Neuronal stem cell (in vitro differentiated cells): Measurements from ENCODE around the gene HMX1.

Source experiments
- DNase-seq: peaks from one replicate; pipeline ENCODE4 v3.0.0-alpha.2; 2013; ENCODE audit warnings: low spot score
- H2AFZ ChIP-seq: one replicate; pipeline ENCODE4 v1.6.1; 2013; ENCODE audit warnings: mild to moderate bottlenecking, low read length, inconsistent platforms
- H2AK5ac ChIP-seq: 2 replicates; pipeline ENCODE4 v1.6.1; 2013; ENCODE audit warnings: low read depth, mild to moderate bottlenecking, inconsistent platforms, low read length, moderate library complexity, mixed read lengths
- H2BK120ac ChIP-seq: 2 replicates; pipeline ENCODE4 v1.6.1; 2013; ENCODE audit warnings: low read depth, mild to moderate bottlenecking, inconsistent platforms, low read length, moderate library complexity, mixed read lengths
- H2BK12ac ChIP-seq: one replicate; pipeline ENCODE4 v1.6.1; 2013; ENCODE audit warnings: low read length, inconsistent platforms
- H2BK15ac ChIP-seq: 2 replicates; pipeline ENCODE4 v1.6.1; 2013; ENCODE audit warnings: mild to moderate bottlenecking, low read length, inconsistent platforms, mixed read lengths
- H2BK5ac ChIP-seq: one replicate; pipeline ENCODE4 v1.6.1; 2013; ENCODE audit warnings: inconsistent platforms, mild to moderate bottlenecking, low read length, moderate library complexity
- H3K14ac ChIP-seq: one replicate; pipeline ENCODE4 v1.6.1; 2013; ENCODE audit warnings: low read length, inconsistent platforms
- H3K18ac ChIP-seq: 2 replicates; pipeline ENCODE4 v1.6.1; 2013; ENCODE audit warnings: low read length, inconsistent platforms
- H3K23ac ChIP-seq: 2 replicates; pipeline ENCODE4 v1.6.1; 2013; ENCODE audit warnings: low read depth, mild to moderate bottlenecking, mixed read lengths, low read length, inconsistent platforms; ENCODE audit not compliant: poor library complexity
- H3K27ac ChIP-seq: replicated peaks from 3 replicates; pipeline ENCODE4 v1.5.1; 2013; ENCODE audit warnings: low read length, inconsistent platforms
- H3K27me3 ChIP-seq, 3 experiments: 2 replicates each; pipeline ENCODE4 v1.6.1; 2013; ENCODE audit warnings: low read length in 3 of 3, mild to moderate bottlenecking in 2 of 3, inconsistent platforms in 1 of 3, low read depth in 1 of 3, mixed read lengths in 1 of 3, moderate library complexity in 1 of 3; ENCODE audit not compliant: control insufficient read depth in 3 of 3, insufficient read depth in 3 of 3
- H3K36me3 ChIP-seq, 2 donors: replicated peaks in 1 of 2; 2 replicates each; pipeline ENCODE4 v1.6.1; 2013; ENCODE audit warnings: low read length in 2 of 2; ENCODE audit not compliant: control insufficient read depth in 2 of 2, insufficient read depth in 2 of 2
- H3K4ac ChIP-seq: 2 replicates; pipeline ENCODE4 v1.6.1; 2013; ENCODE audit warnings: inconsistent platforms, mild to moderate bottlenecking, low read length, moderate library complexity
- H3K4me1 ChIP-seq, 2 donors: 1 replicate in 1 of 2; 2 replicates in 1 of 2; pipeline ENCODE4 v1.6.1; 2013; ENCODE audit warnings: low read length in 2 of 2, low read depth in 1 of 2; ENCODE audit not compliant: control insufficient read depth in 2 of 2, insufficient read depth in 1 of 2
- H3K4me2 ChIP-seq: one replicate; pipeline ENCODE4 v1.6.1; 2013; ENCODE audit warnings: mild to moderate bottlenecking, low read length, inconsistent platforms; ENCODE audit not compliant: insufficient read depth, poor library complexity, severe bottlenecking
- H3K4me3 ChIP-seq, 2 donors: 2 replicates each; pipeline ENCODE4 v1.5.1; 2013; ENCODE audit warnings: low read length in 2 of 2, mild to moderate bottlenecking in 2 of 2, inconsistent platforms in 1 of 2, moderate library complexity in 1 of 2
- H3K79me1 ChIP-seq: one replicate; pipeline ENCODE4 v1.6.1; 2013; ENCODE audit warnings: low read depth, mild to moderate bottlenecking, inconsistent platforms, low read length, moderate library complexity
- H3K9ac ChIP-seq: one replicate; pipeline ENCODE4 v1.6.1; 2013; ENCODE audit warnings: mild to moderate bottlenecking, low read depth, low read length, inconsistent platforms; ENCODE audit not compliant: poor library complexity
- H3K9me3 ChIP-seq, 2 donors: replicated peaks in 1 of 2; 2 replicates each; pipeline versions ENCODE3 to v1.6.1; 2013; ENCODE audit warnings: low read length in 2 of 2, mild to moderate bottlenecking in 2 of 2, inconsistent platforms in 1 of 2, low read depth in 1 of 2, mixed read lengths in 1 of 2, moderate library complexity in 1 of 2; ENCODE audit not compliant: control insufficient read depth in 2 of 2, insufficient read depth in 1 of 2
- H4K8ac ChIP-seq: one replicate; pipeline ENCODE4 v1.6.1; 2013; ENCODE audit warnings: low read depth, mild to moderate bottlenecking, inconsistent platforms, low read length, moderate library complexity
- H4K91ac ChIP-seq: one replicate; pipeline ENCODE4 v1.6.1; 2013; ENCODE audit warnings: low read length, low read depth, mild to moderate bottlenecking, inconsistent platforms; ENCODE audit not compliant: poor library complexity
- WGBS, 2 donors: extraction: QIAGEN DNeasy Blood & Tissue Kit; methylation state at CpG; one replicate each; pipeline ENCODE4 v1.1.7; 2013; ENCODE audit warnings: missing lambda C conversion rate in 2 of 2, mixed read lengths in 1 of 2; ENCODE audit not compliant: insufficient read length in 2 of 2, insufficient replicate concordance in 1 of 2; ENCODE audit errors: extremely low coverage in 2 of 2; 5-methylcytosine and 5-hydroxymethylcytosine counted together

HMX1 gene

DNA sequence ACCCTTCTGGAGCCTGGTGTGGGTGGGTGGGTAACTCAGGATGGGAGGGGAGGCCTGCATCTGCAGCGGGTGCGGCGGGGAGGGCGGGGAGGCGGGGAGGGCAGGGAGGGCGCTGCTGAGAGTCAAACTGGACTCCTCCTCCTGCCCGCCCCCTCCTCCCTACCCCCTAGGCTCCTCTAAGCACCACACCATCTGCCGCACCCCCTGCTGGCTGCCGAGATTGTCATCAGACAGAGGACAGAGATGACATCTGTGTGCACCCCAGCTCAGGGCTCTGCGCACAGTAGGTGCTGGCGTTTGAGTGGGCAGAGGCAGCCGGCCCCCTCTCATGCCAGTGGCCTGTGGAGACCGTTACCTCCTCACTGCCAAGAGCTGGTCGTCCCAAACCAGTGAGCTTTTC is 10.6 kb upstream of the HMX1 start:
- Histone ChIP-seq H3K9me3 (peaks cover 0 to 6% of the 10 kb centered on the region in 2 donors), H4K8ac (no peak overlapping the region), H2BK120ac (no peak overlapping the region), H3K36me3 (no peaks in the 10 kb centered on the region), H3K27ac (no peak overlapping the region), H3K9ac (no peak overlapping the region), H3K27me3 (peaks cover 11 to 69% (median 69%) of the 10 kb centered on the region in 3 experiments), H2BK15ac (no peak overlapping the region), H3K18ac (no peak overlapping the region), H2AFZ (no peak overlapping the region), H3K4me2 (no peak overlapping the region), H3K23ac (peak overlapping the region; percentile 62), H3K4ac (no peak overlapping the region), H4K91ac (no peak overlapping the region), H2BK5ac (no peak overlapping the region), H2AK5ac (no peak overlapping the region), H3K79me1 (no peaks in the 10 kb centered on the region), H2BK12ac (no peak overlapping the region), H3K4me3 (no peak overlapping the region), H3K4me1 (no peaks in the 10 kb centered on the region), H3K14ac (no peak overlapping the region)
- WGBS, 2 donors: no CpG with 5 or more reads among the region's 14 CpGs
- DNase-seq: no peak

DNA sequence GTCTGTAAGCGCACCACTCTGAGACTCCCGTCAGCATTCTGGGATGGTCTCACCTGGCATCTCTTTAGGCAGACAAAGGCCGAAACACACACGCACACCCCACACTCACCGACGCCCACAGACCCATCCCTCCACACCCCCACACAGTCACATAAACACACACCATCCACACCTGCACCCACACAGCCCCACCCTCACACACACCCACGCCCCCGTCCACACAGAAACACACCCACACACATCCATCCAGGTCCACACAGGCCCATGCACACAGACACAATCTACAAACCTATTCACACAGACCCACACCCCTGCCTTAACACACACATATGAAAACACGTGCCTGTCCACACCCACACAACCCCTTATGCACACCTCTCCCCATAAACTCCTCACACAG is 9.2 kb upstream of the HMX1 start:
- H3K9me3 ChIP-seq: peaks cover 0 to 4% of the 10 kb centered on the region in 2 donors
- peaks cover 24 to 83% (median 72%) of the 10 kb centered on the region in 3 experiments for H3K27me3 ChIP-seq

DNA sequence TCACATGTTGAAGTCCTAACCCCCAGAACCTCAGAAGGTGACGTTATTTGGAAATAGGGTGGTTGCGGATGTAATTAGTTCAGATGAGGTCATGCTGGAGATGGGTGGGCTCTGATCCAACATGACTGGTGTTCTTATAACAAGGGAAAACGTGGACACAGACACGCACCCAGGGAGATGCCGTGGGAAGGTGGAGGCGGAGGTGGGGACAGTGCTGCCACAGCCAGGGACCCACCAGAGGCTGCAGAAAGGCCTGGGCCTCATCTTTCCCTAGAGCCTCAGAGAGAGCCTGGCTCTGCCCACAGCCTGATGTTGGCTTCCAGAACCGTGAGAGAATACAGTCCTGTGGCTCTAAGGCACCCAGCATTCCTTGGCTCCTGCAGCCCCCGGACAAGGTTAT is 7.9 kb upstream of the HMX1 start:
- H3K14ac ChIP-seq: no peak overlapping the region
- H3K23ac ChIP-seq: no peak overlapping the region
- H4K91ac ChIP-seq: no peak overlapping the region
- H3K79me1 ChIP-seq: no peaks in the 10 kb centered on the region
- no peak overlapping the region for H4K8ac ChIP-seq
- no peak overlapping the region for H3K4me2 ChIP-seq
- H3K4me1 ChIP-seq: no peaks in the 10 kb centered on the region
- H3K4me3 ChIP-seq: no peak overlapping the region
- no peak overlapping the region for H2BK15ac ChIP-seq
- no CpG with 5 or more reads among the region's 8 CpGs for WGBS, 2 donors
- DNase-seq: no peak
- no peak overlapping the region for H2AK5ac ChIP-seq
- peaks cover 36 to 92% (median 73%) of the 10 kb centered on the region in 3 experiments for H3K27me3 ChIP-seq
- no peak overlapping the region for H3K9ac ChIP-seq
- H3K4ac ChIP-seq: no peak overlapping the region
- peaks cover 0 to 6% of the 10 kb centered on the region in 2 donors for H3K9me3 ChIP-seq
- no peak overlapping the region for H3K27ac ChIP-seq
- no peak overlapping the region for H2AFZ ChIP-seq
- no peak overlapping the region for H2BK5ac ChIP-seq
- H3K18ac ChIP-seq: no peak overlapping the region
- H3K36me3 ChIP-seq: peaks cover 0 to 2% of the 10 kb centered on the region in 2 donors
- H2BK120ac ChIP-seq: no peak overlapping the region
- H2BK12ac ChIP-seq: no peak overlapping the region

More for the DNA sequence above, 9.2 kb upstream of the HMX1 start:
- no peak overlapping the region for H2BK5ac ChIP-seq
- no peak overlapping the region for H3K27ac ChIP-seq
- no peak overlapping the region for H2BK120ac ChIP-seq
- H3K23ac ChIP-seq: peak overlapping the region; percentile 75
- H3K4ac ChIP-seq: no peak overlapping the region
- H3K79me1 ChIP-seq: no peaks in the 10 kb centered on the region
- no peak for DNase-seq
- H2BK15ac ChIP-seq: no peak overlapping the region
- no peaks in the 10 kb centered on the region for H3K4me1 ChIP-seq
- no peak overlapping the region for H3K14ac ChIP-seq
- H2AFZ ChIP-seq: no peak overlapping the region
- H3K4me2 ChIP-seq: no peak overlapping the region
- H2BK12ac ChIP-seq: no peak overlapping the region
- no peak overlapping the region for H4K91ac ChIP-seq
- H3K18ac ChIP-seq: no peak overlapping the region
- H3K36me3 ChIP-seq: no peaks in the 10 kb centered on the region
- H3K9ac ChIP-seq: peak overlapping the region; percentile 51
- no peak overlapping the region for H2AK5ac ChIP-seq
- no peak overlapping the region for H4K8ac ChIP-seq
- H3K4me3 ChIP-seq: no peak overlapping the region
- no CpG with 5 or more reads among the region's 9 CpGs for WGBS, 2 donors

DNA sequence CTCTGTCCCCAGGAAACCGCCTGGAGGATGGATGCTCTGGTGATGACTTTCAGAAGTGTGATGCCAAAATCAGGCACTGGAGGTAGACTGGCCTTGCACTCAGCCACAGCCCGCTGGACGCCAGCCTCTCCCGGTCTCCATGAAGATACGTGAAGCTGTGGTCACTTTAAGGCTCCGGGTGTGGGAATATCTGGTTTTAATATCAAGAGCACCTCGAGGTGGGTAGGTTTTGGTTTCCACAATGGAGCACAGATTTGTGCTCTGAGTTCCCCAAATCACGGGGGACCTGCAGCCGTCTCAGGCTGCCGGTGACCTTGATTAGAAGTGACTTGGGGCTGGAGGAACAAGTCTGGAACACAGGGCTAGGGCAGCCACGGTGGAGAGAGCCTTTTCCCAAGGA is 6.8 kb upstream of the HMX1 start:
- Histone ChIP-seq H3K4me3 (no peak overlapping the region), H3K27me3 (peaks cover 48 to 92% (median 80%) of the 10 kb centered on the region in 3 experiments), H3K27ac (no peak overlapping the region), H3K14ac (no peak overlapping the region), H3K4me1 (no peaks in the 10 kb centered on the region), H2BK5ac (no peak overlapping the region), H4K8ac (no peak overlapping the region), H3K9ac (no peak overlapping the region), H3K4ac (no peak overlapping the region), H3K18ac (no peak overlapping the region), H3K4me2 (no peak overlapping the region), H3K79me1 (no peaks in the 10 kb centered on the region), H4K91ac (no peak overlapping the region), H3K36me3 (peaks cover 0 to 2% of the 10 kb centered on the region in 2 donors), H2BK120ac (no peak overlapping the region), H2AFZ (no peak overlapping the region), H2BK15ac (no peak overlapping the region), H3K9me3 (peaks cover 0 to 4% of the 10 kb centered on the region in 2 donors), H2AK5ac (no peak overlapping the region), H2BK12ac (no peak overlapping the region), H3K23ac (no peak overlapping the region)
- no CpG with 5 or more reads among the region's 11 CpGs for WGBS, 2 donors
- no peak for DNase-seq
